B cell (primary cell): ENCODE measurements around the gene FAM53B.

ENCODE experiments used
- EZH2 ChIP-seq: IDR thresholded peaks from 2 replicates; pipeline ENCODE4 v1.6.1; 2012; ENCODE audit warnings: borderline replicate concordance, low read depth, mild to moderate bottlenecking, moderate library complexity, low read length; ENCODE audit not compliant: insufficient read depth, poor library complexity, severe bottlenecking
- TF ChIP-seq, protein P1 (sequence below): fragments of 200-600 bp; IDR thresholded peaks from one replicate; pipeline ENCODE4 v1.8.0; 2022; ENCODE audit warnings: antibody characterized with exemption, mild to moderate bottlenecking

DNA sequence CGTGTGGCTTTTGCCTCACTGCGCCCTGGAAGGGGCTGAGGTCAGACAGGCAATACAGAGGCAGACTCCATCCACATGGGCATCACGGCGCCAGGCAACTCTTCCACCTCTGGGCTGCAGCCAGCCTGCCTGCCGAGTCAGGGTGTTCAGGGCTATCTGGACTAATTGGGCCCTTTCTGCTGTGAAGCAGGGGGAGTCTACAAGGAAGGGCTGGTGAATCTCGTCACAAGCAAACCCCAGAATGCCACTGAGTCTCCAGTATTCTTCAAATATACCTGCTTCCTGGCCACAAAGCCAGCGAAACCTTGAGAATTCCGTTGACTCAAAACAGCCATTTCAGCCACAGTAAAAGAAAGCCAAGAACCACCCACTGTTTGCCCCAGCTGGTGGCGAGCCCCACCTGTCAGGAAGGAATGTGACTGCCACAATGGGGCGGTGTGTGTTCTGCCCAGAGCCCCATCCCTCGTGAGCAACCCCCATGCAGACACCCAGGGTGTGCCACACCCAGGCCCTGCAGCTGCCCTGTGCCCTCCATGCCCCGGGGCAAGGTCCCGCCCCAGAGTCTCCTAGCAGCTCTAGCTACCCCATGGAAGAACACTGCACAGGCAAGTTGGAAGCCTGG lies 117.3 kb downstream of the FAM53B start:
- TF ChIP-seq, protein P1, sequence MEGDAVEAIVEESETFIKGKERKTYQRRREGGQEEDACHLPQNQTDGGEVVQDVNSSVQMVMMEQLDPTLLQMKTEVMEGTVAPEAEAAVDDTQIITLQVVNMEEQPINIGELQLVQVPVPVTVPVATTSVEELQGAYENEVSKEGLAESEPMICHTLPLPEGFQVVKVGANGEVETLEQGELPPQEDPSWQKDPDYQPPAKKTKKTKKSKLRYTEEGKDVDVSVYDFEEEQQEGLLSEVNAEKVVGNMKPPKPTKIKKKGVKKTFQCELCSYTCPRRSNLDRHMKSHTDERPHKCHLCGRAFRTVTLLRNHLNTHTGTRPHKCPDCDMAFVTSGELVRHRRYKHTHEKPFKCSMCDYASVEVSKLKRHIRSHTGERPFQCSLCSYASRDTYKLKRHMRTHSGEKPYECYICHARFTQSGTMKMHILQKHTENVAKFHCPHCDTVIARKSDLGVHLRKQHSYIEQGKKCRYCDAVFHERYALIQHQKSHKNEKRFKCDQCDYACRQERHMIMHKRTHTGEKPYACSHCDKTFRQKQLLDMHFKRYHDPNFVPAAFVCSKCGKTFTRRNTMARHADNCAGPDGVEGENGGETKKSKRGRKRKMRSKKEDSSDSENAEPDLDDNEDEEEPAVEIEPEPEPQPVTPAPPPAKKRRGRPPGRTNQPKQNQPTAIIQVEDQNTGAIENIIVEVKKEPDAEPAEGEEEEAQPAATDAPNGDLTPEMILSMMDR = peak; percentile 16
- TF ChIP-seq EZH2 = no peak
